ENCODE data around the gene SUPT20H.

DNA sequence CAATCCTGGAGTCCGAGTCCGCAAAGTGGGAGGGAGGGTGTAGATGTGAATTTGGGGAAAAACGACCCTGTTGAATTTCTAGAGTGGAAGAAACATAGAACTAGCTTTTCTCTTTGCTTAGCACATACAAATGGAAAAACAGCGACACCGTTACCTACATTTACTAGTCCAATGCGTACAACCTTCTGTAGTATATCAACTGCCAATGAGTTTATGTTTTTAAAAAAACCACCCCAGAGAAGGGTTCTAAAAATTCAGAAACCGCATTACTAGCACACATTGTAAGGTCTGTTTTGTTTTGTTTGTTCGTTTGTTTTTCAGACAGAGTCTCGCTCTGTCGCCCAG, 332 bp upstream of the SUPT20H start:
- TF ChIP-seq, protein P1, sequence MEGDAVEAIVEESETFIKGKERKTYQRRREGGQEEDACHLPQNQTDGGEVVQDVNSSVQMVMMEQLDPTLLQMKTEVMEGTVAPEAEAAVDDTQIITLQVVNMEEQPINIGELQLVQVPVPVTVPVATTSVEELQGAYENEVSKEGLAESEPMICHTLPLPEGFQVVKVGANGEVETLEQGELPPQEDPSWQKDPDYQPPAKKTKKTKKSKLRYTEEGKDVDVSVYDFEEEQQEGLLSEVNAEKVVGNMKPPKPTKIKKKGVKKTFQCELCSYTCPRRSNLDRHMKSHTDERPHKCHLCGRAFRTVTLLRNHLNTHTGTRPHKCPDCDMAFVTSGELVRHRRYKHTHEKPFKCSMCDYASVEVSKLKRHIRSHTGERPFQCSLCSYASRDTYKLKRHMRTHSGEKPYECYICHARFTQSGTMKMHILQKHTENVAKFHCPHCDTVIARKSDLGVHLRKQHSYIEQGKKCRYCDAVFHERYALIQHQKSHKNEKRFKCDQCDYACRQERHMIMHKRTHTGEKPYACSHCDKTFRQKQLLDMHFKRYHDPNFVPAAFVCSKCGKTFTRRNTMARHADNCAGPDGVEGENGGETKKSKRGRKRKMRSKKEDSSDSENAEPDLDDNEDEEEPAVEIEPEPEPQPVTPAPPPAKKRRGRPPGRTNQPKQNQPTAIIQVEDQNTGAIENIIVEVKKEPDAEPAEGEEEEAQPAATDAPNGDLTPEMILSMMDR (IDR thresholded peaks at IDR 0.05): no peak
- no peak for TF ChIP-seq POLR2A (IDR thresholded peaks at IDR 0.05)

Data from adrenal gland (tissue), 5 donors.